SK-N-DZ (cell line): Measurements from ENCODE around the gene PTPN2. TPM values are rescaled to one million over a fixed set of nuclear protein-coding genes. Genes with fewer than 3 reads are reported as not detected.
A peak's percentile ranks its signal among the peaks of the same experiment; 100 is the strongest.
"Not testable (repeated sequence)": the region's sequence is repeated elsewhere in the genome, so short reads cannot be mapped to it uniquely, and the experiment has no call there.

Experiments
- DNase-seq: peaks from one replicate; pipeline ENCODE4 v3.0.0-alpha.2; 2015; ENCODE audit warnings: low spot score
- polyA plus RNA-seq, 2 experiments: library from polyadenylated mRNA; depleted of rRNA; stranded (reverse); fragments of >200 nt; gene quantifications; 2 replicates each; pipeline ENCODE4 v1.2.3, GENCODE V29; 2014

Gene PTPN2
- polyA plus RNA-seq (2014; cell fraction: cytosol; rRNA removed), result 31.0 and 32.8 TPM in 2 replicates
- polyA plus RNA-seq (2014; cell fraction: nucleus; rRNA removed), result 49.3 and 59.3 TPM in 2 replicates

DNA sequence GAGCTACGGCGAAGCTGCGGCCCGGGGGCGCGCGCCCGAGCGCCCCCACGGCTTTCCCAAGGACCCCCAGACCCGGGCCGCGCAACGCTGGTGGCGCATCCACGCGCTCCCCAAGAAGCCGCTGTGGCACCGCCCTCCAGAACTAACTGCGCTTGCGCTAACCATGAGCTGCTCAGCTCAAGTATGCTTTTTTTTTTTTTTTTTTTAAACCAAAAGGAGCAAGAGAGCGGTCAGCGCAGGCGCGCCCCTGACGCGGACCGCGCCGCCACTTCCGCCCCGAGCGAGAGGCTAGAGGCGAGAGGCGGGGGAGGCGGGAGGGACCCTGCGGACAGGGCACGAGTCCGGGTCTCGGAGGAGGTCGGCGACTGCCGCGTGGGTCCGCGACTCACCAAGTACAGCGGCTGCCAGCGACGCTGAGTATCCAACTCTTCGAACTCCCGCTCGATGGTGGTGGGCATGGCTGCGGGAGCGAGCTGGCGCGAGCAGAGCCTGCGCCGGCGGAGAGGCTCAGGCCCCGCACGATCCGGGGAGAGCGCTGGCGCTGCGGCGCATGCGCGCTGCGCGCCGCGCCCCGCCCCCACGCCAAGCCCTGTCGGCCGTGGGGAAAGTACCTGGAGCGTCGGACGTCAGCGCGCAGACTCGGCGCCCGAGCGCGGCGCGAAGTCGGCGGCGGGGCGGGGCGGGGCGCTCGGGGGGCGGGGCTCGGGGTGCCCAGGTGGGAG is at the start of gene PTPN2:
TSS of gene PTPN2 (minus strand) at position 554 of the 722 bp plus-strand sequence. CDS start at position 458, 96 bp downstream.
- peak; percentile 95 for DNase-seq

DNA sequence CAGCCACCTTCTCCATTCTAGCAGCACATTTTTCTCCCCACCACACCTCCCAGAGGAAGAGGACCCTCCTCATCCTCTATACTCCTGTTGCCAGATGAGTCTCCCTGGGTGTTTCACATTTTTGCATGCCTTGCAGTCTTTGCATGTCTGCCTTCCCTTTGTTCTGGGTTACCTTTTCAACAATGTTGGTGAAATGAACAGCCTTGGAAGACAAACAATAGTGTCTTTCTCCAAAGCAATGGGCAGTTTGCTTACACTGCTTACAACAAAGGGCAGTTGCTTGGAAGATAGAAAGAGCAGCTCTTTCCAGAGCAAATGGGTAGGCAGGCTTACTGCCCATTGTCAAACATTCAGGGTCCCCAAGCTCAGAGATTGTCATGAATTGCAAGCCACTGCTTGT is 49.3 kb upstream of the PTPN2 start:
- no peak for DNase-seq

DNA sequence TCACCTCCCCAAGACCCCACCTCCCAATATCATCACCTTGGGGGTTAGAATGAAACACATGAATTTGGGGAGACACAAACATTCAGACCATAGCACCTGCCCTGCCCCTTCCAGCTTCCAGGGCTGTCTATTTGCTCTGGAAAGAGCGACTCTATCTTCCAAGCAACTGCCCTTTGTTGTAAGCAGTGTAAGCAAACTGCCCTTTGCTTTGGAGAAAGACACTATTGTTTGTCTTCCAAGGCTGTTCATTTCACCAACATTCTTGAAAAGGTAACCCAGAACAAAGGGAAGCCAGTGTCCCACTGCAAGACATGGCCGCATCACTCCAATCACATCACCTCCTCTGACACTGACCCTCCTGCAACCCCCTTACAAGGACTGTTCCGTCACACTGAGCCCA is 46.9 kb upstream of the PTPN2 start:
- DNase-seq, result no peak

DNA sequence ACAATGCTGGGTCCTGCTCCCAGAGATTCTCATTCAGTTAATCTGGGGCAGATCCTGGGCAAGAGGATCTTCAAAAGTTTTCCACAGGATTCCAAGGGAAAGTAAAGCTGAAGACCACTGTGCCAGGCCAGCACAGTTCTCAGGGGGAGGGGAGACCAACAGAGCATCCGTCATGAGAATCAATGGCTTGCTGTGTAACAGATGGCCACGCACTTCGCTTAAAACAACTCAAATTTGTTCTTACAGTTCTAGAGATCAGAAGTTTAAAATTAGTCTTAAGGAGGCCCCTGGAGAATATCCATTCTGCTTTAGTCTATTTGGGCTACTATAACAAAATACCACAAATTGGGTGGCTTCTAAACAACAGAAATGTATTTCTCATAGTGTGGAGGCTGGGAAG is 46.3 kb upstream of the PTPN2 start:
- no peak for DNase-seq

DNA sequence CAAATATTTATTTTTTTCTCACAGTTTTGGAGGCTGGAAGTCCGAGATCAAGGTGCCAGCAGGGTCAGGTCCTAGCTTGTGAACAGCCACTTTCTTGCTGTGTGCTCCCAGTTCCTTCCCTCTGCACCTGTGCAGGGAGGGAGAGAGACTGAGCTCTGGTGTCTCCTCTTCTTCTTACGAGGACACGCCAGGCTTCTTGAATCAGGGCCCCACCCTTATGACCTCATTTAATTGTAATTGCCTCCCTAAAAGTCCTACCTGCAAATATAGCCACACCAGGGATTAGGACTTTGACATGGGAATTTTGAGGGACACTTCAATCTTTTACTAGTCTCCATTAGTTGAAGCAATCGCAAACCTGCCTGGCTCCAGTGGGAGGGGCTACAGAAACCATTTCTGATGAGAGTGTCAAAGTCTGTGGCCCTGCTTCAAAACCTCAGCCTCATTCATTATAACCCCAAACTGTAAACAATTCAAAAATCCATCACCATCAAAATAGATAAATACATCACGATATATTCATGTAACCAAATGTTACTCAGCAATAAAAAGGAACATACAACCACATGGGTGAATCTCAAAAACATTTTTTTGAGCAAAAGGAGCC is 45.5 kb upstream of the PTPN2 start:
- no peak for DNase-seq

DNA sequence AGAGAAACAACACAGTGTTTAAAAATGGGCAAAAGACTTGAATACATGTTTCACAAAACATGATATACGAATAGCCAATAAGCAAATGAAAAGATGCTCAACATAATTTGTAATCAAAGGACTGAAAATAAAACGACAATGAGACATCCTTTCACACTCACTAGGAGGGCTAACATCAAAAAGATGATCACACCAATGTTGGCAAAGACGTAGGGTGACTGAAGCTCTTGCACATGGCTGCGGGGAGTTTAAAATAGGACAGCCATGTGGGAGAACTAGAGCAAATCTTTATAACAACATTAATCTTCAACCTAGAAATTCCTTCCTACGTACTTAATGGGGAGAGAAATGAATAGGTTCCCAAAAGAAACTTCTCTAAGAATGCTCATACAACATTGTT is 44.6 kb upstream of the PTPN2 start:
- no peak for DNase-seq

DNA sequence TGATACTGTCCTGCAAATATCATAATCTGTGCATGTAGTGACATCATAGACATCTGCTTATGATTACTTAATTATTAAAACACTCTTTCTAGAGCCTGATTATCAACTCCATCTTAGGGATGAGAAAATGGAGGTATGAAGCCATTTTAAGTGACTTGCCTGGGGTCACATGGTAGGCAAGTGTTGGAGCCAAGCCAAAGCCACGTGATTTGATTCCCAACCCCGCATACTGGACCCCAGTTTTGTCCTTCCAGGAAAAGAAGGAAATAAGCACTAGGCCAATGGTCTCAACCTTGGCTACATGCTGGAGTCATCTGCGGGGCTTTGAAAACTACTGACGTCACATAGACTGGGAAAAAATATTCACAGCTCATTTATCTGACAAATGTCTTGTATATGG is 44.2 kb upstream of the PTPN2 start:
- no peak for DNase-seq

DNA sequence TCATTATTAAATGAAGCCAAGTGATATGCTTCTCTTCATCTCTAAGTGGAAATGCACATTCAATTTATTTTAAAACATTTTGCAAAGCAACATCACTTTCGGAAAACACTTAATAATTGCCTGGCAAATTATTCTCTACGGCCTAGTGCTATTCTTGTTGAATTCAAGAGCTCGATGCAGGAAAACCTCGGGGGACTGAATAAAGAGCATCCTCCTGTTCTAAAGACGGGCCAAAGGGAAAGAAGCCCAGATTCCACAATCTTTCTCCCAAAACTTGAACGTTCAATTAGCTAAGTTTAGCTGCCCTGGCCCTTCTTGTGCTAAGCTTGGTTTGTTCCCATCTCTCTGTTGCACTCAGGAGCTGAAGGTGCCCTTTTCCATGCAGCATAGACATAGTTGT is 40.6 kb upstream of the PTPN2 start:
- no peak for DNase-seq

DNA sequence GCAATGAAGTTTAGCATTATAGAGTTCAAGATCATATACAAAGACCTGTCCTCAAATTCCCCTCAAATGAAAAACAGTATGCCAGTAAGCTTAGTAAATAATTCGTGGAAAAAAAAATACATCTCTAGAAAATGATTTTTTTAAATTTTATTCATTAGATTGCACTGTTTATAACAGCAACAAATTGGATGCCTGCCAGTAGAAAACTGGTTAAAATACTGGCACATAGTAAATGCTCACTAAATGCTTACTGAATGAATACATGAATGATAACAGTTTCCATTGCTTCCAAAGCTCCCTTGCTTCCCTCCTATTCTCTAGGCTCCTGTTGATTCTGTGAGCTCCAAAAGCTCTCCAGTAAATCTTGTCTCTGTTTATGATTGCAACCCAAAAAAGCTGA is 38.2 kb upstream of the PTPN2 start:
- DNase-seq, result no peak

DNA sequence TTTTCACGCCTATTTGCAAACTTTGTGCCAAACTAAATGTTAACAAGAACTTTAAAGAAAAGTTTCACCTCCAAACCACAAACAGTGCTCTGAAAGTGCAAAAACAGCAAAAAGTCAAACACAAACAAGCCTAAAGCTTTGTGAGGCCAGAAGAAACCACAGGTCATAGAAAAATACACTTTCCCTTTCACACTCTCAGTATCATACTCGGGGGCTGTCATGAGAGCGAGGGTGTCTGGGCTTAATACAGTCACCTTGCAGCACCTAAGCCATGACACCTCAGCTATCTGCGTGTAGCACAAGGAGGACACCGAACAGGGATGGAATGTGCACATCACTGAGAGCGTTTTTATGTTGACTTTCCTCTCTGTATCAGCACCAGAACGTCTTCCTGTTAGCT is 37.1 kb upstream of the PTPN2 start:
- no peak for DNase-seq

DNA sequence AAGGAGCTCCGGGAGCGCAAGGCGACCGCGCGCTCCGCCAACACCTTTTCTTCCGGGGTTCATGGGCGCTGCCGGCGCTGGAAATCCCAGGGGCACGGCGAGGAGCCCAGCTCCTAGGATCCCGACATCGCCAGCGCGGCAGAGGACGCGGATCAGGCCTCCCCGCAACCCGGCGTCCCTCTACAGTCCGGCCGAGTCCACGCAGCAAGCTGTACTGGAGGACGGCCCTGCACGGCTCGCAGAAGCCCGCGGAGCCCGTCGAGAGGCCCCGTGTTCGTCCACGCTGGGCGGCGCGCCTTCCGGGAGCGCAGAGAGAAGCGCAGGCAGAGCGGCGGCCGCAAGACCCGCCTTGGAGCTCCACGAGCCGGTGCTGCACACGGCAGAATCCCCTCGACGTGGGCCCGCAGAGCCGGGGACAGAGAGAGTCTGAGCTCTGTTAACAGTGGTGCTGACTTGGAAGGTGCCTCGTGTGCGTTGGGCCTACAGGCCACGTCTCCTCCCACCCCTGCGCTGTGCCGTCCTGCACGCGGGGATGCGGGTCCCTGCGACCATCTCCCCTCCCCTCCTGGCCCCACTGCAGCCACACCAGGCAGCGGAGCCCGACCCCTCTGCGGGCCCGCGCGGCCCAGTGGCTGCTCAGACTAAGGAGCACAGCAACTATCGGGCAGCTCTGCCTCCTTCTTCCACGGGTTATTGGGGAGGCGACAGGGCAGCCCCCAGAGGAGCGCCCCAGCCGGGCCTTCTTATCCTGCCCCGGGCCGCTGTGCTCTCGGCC is 28.1 kb upstream of the PTPN2 start:
- DNase-seq, result no peak

DNA sequence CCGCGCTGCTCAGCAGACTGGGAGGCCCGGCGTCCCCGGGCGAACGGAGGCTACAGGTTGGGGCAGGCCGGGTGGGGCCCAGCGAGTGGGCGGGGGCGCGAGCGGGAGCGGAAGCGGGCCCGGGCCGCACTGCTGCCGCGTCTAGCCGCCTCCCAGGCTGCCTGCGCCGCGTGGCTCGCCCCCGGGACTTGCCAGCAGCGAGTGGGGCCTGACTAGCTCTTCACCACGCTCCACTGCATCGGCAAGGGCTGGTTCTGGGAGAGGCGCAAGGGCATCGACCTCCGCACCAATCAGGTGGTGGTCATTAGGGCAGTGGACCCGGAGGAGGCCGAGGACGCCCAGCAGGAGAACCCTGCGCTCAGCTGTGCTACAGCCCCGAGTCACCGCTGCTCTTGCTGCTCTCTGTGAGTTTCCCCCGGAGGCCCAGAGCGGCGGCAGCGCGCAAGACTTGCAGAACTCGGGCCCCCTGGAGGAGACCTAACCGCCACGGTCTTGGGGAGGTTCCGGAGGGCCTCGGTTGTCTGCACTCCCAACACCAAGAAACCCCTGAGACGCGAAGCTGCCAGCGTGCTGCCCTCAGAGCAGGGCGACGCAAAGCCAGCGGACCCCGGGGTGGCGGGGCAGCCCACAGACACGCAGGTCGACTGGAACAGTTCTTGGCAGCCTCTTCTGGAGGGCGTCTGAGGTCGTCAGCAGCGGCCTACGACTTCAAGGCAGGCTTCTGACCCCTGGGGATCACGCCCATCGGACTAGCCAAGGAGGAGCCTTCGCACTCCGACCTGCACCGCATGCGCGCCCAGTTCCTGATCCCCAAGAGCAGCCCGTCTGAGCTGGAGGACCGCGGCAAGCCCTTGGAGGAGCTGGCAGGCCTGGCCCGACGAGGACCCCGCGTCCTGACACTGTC is 27.2 kb upstream of the PTPN2 start:
- DNase-seq, result no peak

DNA sequence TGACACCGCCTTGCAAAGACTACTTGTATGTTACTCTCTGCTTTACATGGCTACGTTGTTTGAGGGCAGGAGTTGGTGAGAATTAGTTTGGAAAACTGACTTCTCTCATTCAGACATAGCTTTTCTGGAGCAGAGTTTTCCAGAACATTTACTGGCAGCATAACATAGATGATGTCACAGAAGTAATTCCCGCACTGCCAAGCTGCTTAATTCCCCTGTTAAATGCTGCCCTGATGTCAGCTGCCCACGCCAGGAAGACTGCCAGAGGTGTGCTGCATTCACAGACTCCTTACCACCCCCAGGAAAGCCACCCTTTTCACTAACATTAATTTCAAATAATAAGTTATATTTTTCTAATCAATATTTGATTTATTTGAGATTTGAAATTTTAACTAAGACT is 24.7 kb upstream of the PTPN2 start:
- no peak for DNase-seq

DNA sequence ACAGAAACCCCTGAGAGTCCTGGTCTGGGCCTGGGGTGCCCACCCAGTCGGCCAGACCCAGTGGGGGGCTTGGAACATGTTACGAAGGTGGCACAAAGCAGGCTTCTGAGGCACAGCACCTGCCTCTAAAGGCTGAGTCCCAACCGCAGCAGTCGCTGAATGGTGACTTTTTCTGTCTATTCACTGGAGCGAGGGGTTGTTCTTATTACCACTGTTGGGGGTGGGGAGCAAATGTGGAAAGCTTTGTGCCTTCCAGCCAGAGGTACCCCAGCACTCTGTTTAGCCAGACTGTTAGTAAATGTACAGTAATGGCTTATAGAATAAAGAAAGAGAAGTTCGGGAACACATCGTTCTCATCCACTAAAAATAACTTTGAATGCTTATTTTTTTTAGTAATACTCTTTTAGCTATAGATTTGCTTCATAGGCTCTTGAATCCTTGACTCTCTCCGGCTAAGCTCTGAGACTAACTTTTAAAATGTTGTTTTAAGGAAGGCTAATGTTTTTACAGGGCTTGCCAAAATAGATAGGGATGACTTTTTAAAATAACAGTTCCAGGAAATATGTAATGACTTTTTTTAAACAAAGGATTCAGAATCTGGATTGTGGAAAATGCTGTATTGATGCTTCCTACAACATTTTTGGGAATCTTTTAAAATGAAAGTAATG is 23.4 kb upstream of the PTPN2 start:
- DNase-seq, result no peak

DNA sequence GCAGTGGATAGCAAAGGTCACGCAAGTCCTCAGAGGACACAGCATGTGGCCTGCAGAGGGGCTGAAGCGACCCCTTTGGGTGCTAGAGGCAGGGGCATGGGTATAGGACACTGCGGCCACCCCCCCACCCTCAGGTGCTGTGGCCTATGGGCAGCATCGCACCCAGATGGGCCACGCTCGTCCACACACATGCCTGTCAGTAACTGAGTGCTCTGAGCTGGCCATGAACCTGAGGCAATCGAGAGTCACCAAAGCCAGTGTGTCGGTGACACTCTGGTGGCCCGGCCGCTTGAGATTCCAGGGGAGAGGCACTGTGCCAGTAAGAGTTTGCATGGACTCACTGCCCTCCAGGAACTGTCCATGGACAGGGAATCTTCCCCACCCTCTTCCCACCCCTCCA is 22.7 kb upstream of the PTPN2 start:
- DNase-seq, result no peak

DNA sequence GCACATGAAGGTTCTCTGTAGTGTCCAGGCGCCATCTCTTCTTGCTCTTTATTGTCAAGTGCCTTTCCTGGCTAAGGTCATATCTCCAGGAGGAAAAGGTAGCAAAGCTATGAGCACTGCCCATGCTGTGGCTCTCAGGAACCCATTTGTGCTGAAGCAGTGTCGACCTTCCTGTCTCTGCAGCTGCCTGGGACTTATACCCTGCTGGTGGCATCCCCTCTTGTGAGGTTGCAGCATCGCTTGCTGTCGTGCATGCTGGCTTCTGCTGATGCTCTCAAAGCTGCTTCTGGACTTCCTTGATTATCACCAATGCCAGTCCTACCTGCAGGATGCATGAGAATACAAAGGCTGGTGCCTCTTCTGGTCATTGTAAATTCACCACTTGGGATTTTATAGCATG is 22.1 kb upstream of the PTPN2 start:
- DNase-seq, result no peak

DNA sequence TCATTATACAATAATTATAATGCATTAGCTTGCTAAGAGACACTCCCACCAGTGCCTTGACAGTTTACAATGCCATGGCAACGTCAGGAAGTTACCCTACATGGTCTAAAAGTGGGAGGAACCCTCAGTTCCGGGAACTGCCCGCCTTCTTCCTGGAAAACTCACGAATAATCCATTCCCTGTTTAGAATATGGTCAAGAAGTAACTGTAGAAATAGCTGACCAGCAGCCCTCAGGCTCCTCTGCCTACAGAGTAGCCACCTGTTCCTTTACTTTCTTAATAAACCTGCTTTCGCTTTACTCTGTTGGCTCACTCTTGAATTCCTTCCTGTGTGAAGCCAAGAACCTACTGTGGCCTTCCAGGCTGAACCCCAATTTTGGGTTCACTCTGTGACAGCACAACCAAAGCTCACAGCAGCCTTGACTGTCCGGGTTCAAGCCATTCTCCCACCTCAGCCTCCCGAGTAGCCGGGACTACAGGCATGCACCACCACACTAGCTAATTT is 20.0 kb upstream of the PTPN2 start:
- DNase-seq, result no peak

DNA sequence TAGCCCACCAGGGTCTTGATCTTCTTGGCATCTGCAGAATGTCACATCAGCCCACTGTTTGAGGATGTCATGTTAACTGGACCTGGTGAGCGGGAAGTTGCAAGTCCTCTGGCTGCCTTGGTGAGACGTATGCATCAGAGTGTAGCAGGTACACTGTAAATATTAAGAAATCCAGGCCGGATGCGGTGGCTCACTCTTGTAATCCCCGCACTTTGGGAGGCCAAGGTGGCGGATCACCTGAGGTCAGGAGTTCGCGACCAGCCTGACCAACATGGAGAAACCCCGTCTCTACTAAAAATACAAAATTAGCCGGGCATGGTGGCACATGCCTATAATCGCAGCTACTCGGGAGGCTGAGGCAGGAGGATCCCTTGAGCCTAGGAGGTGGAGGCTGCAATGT is 17.2 kb upstream of the PTPN2 start:
- DNase-seq, result not testable (repeated sequence)

DNA sequence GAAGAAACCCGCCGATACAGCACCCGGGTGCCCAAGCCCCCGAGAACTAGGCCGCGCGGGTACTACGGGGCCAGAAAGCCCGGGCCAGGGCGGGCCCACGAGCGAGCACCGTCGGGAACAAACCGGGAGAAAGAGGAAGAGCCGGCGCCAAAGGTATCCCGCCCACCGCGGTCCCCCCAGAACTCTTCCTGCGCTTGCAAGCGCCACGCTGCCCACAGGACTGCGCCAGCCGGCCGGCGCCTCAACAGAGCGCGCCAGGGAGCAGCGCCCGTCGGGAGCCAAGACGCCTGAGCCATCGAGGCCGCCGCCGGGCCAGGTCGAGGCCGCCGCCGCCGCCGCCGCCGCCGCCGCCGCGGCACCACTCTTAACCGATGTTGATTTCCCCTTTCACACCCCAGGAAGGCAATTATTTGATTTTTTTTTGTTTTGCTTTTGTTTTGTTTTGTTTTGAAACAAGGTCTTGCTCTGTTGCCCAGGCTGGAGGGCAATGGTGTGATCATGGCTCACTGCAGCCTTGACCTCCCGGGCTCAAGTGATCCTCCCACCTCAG is 12.8 kb upstream of the PTPN2 start:
- not testable (repeated sequence) for DNase-seq

DNA sequence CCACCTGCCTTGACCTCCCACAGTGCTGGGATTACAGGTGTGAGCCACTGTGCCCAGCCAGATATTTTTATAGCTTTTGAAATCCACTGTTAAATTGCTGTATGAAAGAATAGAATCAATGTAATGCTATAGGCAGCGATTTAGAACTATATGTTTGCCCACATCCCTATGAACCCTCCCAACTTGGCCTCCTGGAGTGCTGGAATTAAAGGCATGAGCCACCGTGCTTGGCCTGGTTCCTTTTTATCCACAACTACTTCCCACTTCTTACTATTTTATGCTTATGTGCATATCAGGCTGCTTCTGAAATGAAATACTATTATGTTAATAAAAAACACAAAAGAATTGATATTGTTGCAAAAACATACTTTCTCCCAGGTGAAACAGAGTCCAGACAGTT is 11.6 kb upstream of the PTPN2 start:
- DNase-seq, result no peak

DNA sequence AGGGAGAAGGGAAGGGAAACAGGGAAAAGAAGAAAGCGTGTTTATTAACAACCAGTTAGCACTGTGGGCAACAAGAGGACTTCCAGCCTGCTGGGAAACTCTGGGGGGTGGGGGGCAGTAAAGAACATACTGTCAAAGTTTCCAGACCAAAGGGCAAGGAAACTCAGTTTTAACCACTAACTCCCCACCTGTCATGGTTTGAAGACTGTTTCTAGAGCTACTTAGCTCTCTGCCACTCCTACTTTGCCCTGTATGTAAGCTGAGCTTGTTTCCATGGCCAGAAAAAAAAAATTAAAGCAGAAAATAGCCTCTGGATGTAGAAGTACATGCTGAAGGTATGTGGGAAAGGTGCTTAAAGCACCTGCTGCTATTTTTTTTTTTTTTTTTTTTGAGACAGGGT is 11.0 kb upstream of the PTPN2 start:
- no peak for DNase-seq
